Left ventricle myocardium inferior (tissue), 1 donor: ENCODE results near the gene KDM7A. TPM values are rescaled to one million over a fixed set of nuclear protein-coding genes. Genes with fewer than 3 reads are reported as not detected.
"Not testable (repeated sequence)": the region's sequence is repeated elsewhere in the genome, so short reads cannot be mapped to it uniquely, and the experiment has no call there.

ENCODE experiments used
- DNase-seq: peaks from one replicate; pipeline ENCODE4 v3.0.0-alpha.2; 2020
- H3K27ac ChIP-seq: fragments of 200-600 bp; replicated peaks from 2 replicates; pipeline ENCODE4 v1.8.0; 2021
- H3K27me3 ChIP-seq: fragments of 200-600 bp; 2 replicates; pipeline ENCODE4 v1.8.0; 2021; ENCODE audit warnings: low read depth
- H3K36me3 ChIP-seq: fragments of 200-600 bp; 2 replicates; pipeline ENCODE4 v1.8.0; 2021
- H3K4me1 ChIP-seq: fragments of 200-600 bp; 2 replicates; pipeline ENCODE4 v1.8.0; 2021
- H3K4me3 ChIP-seq: fragments of 200-600 bp; 2 replicates; pipeline ENCODE4 v1.8.0; 2021; ENCODE audit warnings: mild to moderate bottlenecking, moderate library complexity
- H3K9me3 ChIP-seq: fragments of 200-600 bp; replicated peaks from 2 replicates; pipeline ENCODE4 v1.8.0; 2021
- intact Hi-C: fragments of 100-400 bp; cut with micrococcal nuclease; formaldehyde crosslinking; loops from one replicate; pipeline ENCODE4 v1.11.0; 2022
- total RNA-seq: library from RNA; stranded (reverse); fragmentation: NEBNext Ultra II Directional; extraction: Animal tissue kit (Norgen Biotek cat#: 25700); gene quantifications from one replicate; pipeline ENCODE4 v1.2.1, GENCODE V29; 2021
- TF ChIP-seq, protein P1 (sequence below): fragments of 200-600 bp; IDR thresholded peaks from 2 replicates; pipeline ENCODE4 v1.8.0; 2021; ENCODE audit warnings: antibody characterized with exemption, mild to moderate bottlenecking, borderline replicate concordance
- donor health status: DM: no; HTN: yes; CAD: no; lungs with severe emphysema.

The KDM7A gene
- total RNA-seq, 1 donor from 2014 or later, result 8.2 TPM

DNA sequence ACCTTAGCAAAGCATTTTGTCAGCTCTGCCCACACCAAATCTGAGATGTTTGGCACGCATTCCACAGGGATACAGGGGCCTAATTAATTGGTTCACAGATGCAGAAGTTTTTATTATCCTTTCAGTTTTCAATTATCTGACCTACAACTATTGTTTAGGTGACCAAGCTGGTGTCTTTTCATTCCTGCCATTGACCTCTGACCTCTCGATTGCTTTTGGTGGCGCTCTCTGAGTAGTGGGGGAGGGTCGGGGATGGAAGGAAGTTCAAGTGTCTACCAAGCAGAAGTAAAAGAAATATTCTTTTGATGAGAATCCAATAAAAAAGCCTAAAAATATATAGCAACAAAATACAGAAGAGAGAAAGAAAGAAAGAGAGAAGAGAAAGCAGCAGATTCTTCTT, 28.8 kb upstream of the KDM7A start:
- Histone ChIP-seq H3K4me1 (no peaks in the 10 kb centered on the region), H3K27me3 (no peaks in the 10 kb centered on the region), H3K27ac (no peak overlapping the region), H3K9me3 (peaks cover 11% of the 10 kb centered on the region), H3K4me3 (no peak overlapping the region), H3K36me3 (no peaks in the 10 kb centered on the region)
- TF ChIP-seq, protein P1, sequence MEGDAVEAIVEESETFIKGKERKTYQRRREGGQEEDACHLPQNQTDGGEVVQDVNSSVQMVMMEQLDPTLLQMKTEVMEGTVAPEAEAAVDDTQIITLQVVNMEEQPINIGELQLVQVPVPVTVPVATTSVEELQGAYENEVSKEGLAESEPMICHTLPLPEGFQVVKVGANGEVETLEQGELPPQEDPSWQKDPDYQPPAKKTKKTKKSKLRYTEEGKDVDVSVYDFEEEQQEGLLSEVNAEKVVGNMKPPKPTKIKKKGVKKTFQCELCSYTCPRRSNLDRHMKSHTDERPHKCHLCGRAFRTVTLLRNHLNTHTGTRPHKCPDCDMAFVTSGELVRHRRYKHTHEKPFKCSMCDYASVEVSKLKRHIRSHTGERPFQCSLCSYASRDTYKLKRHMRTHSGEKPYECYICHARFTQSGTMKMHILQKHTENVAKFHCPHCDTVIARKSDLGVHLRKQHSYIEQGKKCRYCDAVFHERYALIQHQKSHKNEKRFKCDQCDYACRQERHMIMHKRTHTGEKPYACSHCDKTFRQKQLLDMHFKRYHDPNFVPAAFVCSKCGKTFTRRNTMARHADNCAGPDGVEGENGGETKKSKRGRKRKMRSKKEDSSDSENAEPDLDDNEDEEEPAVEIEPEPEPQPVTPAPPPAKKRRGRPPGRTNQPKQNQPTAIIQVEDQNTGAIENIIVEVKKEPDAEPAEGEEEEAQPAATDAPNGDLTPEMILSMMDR, result no peak
- intact Hi-C loops, result no loop called here
- DNase-seq, result no peak

DNA sequence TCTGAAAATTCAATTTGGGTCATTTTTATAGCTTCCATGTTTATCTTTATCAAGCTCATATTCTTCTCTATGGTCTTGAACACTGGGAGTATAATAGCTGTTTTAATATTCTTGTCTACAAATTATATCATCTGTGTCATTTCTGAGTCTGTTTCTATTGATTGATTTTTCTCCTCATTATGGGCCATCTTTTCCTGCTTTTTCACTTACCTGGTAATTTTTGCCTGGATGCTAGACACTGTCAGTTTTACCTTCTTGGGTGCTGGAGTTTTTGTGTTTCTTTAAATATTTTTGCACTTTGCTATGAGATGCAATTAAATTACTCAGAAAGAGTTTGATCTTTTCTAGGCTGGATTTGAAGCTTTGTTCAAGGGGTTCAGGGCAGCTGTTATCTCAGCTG, 26.8 kb upstream of the KDM7A start:
- Histone ChIP-seq H3K27ac (no peak overlapping the region), H3K27me3 (no peaks in the 10 kb centered on the region), H3K9me3 (peaks cover 11% of the 10 kb centered on the region), H3K4me1 (no peaks in the 10 kb centered on the region), H3K36me3 (no peaks in the 10 kb centered on the region), H3K4me3 (no peak overlapping the region)
- TF ChIP-seq, protein P1, result no peak
- no peak for DNase-seq
- intact Hi-C loops, result no loop called here

DNA sequence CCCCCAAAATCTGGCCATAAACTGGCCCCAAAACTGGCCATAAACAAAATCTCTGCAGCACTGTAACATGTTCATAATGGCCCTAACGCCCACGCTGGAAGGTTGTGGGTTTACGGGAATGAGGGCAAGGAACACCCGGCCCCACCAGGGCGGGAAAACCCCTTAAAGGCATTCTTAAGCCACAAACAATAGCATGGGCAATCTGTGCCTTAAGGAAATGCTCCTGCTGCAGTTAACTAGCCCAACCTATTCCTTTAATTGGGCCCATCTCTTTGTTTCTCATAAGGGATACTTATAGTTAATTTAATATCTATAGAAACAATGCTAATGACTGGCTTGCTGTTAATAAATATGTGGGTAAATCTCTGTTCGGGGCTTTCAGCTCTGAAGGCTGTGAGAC, 26.2 kb upstream of the KDM7A start:
- H3K36me3 ChIP-seq, DNase-seq, H3K27me3 ChIP-seq, H3K4me1 ChIP-seq, intact Hi-C loops, H3K27ac ChIP-seq, H3K4me3 ChIP-seq: not testable (repeated sequence)
- H3K9me3 ChIP-seq, result peaks cover 11% of the 10 kb centered on the region

DNA sequence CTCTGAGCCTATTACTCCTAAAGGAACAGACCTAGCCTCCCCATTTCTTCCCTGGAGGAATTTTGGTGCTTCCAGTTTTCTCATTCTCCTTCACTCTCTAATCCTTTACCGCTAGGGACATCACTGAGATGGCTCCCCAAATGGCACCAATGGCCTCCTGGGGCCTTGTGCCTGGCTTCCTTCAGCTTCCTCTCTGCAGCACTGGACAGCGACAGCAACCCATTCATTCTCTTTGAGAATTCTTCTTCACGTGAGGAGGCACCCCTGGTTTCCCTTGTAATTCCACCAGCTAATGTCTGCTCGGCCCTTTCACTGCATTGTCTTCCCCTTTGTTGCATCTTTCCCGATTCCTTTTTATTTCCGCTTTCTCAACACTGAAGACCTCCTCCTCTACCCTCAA, 24.6 kb upstream of the KDM7A start:
- no peaks in the 10 kb centered on the region for H3K36me3 ChIP-seq
- intact Hi-C loops, result no loop called here
- peaks cover 13% of the 10 kb centered on the region for H3K9me3 ChIP-seq
- no peaks in the 10 kb centered on the region for H3K27me3 ChIP-seq
- H3K4me1 ChIP-seq, result no peaks in the 10 kb centered on the region
- no peak overlapping the region for H3K27ac ChIP-seq
- H3K4me3 ChIP-seq, result no peak overlapping the region
- no peak for DNase-seq
- TF ChIP-seq, protein P1, result no peak

DNA sequence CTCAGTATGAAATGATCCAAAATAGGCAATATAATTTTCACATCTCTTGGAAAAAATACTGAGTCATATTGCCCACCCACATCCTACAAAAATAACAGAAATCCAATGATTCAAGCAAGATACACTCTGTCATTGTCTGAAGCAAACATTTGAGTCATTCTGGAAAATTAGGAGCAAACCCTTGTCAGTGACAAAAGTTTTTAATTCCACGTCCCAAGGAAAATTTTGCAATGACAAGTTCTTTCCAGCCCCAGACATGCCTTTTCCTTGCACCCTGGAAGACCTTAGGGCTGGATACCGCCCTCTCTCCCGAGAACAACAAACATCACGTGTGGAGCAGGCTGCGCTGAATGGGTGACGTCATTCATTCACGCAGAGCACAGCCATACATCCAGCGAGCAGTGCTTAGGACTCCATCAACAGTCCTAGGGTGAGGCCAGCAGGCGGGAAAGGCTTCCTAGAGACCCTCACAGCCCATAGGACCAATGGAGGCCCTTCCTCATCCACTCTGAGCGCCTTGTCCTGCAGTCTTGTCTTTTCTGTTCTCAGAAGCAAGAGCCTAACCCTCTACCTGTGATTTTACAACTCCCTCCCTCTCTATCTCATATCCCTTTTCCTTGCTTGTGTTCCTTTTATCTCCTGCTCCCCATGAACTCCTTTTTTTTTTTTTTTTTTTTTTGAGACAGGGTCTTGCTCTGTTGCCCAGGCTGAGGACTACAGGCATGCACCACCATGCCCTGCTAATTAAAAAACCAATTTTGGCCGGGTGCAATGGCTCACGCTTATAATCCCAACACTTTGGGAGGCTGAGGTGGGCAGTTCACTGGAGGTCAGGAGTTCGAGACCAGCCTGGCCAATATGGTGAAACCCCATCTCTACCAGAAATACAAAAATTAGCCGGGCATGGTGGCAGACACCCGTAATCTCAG, 23.5 kb upstream of the KDM7A start:
- TF ChIP-seq, protein P1, result no peak
- Histone ChIP-seq H3K27ac (no peak overlapping the region), H3K36me3 (no peaks in the 10 kb centered on the region), H3K9me3 (peaks cover 16% of the 10 kb centered on the region), H3K4me3 (no peak overlapping the region), H3K4me1 (no peaks in the 10 kb centered on the region), H3K27me3 (no peaks in the 10 kb centered on the region)
- intact Hi-C loops, result no loop called here
- DNase-seq, result no peak

DNA sequence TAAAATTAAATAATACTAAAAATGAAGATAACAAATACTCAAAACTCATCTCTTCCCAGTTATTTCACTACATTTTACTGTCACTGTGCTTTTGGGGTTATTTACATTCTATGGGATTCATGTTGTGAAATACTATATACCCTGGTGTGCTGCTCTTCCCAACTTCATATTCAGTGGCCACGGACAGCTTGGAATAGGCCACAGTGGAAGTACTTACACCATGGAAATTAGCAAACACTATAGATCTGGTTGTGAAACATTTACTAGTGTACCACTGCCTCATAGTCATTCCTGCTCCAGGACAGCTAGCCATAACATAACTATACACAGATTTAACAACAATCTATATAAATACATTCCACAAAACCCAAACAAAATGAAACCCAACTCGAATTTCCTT, 21.2 kb upstream of the KDM7A start:
- TF ChIP-seq, protein P1, result no peak
- H3K4me1 ChIP-seq, result no peaks in the 10 kb centered on the region
- DNase-seq, result no peak
- no peaks in the 10 kb centered on the region for H3K36me3 ChIP-seq
- H3K27ac ChIP-seq, result no peak overlapping the region
- H3K27me3 ChIP-seq, result no peaks in the 10 kb centered on the region
- intact Hi-C loops, result no loop called here
- peaks cover 7% of the 10 kb centered on the region for H3K9me3 ChIP-seq
- H3K4me3 ChIP-seq, result no peak overlapping the region
